K562 (cell line): ENCODE results near the gene AGPAT2. TPM values are rescaled to one million over a fixed set of nuclear protein-coding genes. Genes with fewer than 3 reads are reported as not detected.

Source experiments
- ATAC-seq: fragments of 200-7000 bp; cut with Tn5 transposase; 3 replicates; pipeline ENCODE4 v1.9.1; 2020; ENCODE audit warnings: moderate library complexity
- BruUV-seq: library from RNA; stranded (reverse); fragments of 400-500 nt; replicated peaks from 2 replicates; lab custom pipeline; 2021; lab: Mats Ljungman, UMichigan
- CTCF ChIA-PET: fragments of 300-600 bp; formaldehyde crosslinking; extraction: SDS; loops from one replicate; lab custom pipeline; 2021; ENCODE audit warnings: low intra/inter-chr PET ratio; lab: Yijun Ruan, JAX
- POLR2A ChIA-PET: fragments of 300-600, 350-650 bp; sonication (Branson Sonifier 250); formaldehyde crosslinking; extraction: SDS; loops from one replicate; lab custom pipeline; 2021; ENCODE audit warnings: antibody characterized with exemption, inconsistent platforms; lab: Yijun Ruan, JAX
- DNase-seq, 4 experiments: peaks; one replicate each; pipeline versions ENCODE4 v3.0.0 to v3.0.0-alpha.2; 2011 to 2018; ENCODE audit warnings: low spot score in 3 of 4, mixed read lengths in 3 of 4; ENCODE audit errors: extremely low read depth in 1 of 4
- FAIRE-seq: peaks from 2 replicates; lab custom pipeline; 2011; peaks lifted over from hg19 to GRCh38; lab: Jason Lieb, UNC
- H2AFZ ChIP-seq: 2 replicates; pipeline ENCODE4 v1.6.0; 2011; ENCODE audit warnings: low read depth, low read length, control low read depth, inconsistent platforms
- H3K27ac ChIP-seq: fragments of 200-600 bp; 3 replicates; pipeline ENCODE4 v1.8.0; 2011; ENCODE audit warnings: low read depth, mild to moderate bottlenecking, control low read depth, inconsistent platforms, low read length, moderate library complexity, mixed read lengths; ENCODE audit errors: extremely low read depth
- H3K27me3 ChIP-seq, 2 experiments: fragments of 300-600 bp in 1 of 2; 2 replicates in 1 of 2; 3 replicates in 1 of 2; pipeline versions ENCODE4 v1.6.0 to v1.8.0; 2011; ENCODE audit warnings: inconsistent platforms in 2 of 2, low read length in 2 of 2, mild to moderate bottlenecking in 1 of 2, mixed read lengths in 1 of 2, moderate library complexity in 1 of 2; ENCODE audit not compliant: control insufficient read depth in 2 of 2, insufficient read depth in 2 of 2
- H3K36me3 ChIP-seq: fragments of 300-600 bp; 3 replicates; pipeline ENCODE4 v1.8.0; 2011; ENCODE audit warnings: mild to moderate bottlenecking, low read length, inconsistent platforms; ENCODE audit not compliant: control insufficient read depth, insufficient read depth
- H3K4me1 ChIP-seq, 2 experiments: fragments of 200-600 bp in 1 of 2; replicated peaks in 1 of 2; 2 replicates in 1 of 2; 3 replicates in 1 of 2; pipeline versions ENCODE4 v1.5.1 to v1.8.0; 2011; ENCODE audit warnings: inconsistent platforms in 2 of 2, low read length in 2 of 2, mild to moderate bottlenecking in 1 of 2, mixed read lengths in 1 of 2, moderate library complexity in 1 of 2; ENCODE audit not compliant: control insufficient read depth in 2 of 2, insufficient read depth in 2 of 2
- H3K4me2 ChIP-seq: 2 replicates; pipeline ENCODE4 v1.6.1; 2011; ENCODE audit warnings: low read length, control low read depth, inconsistent platforms, mixed read lengths; ENCODE audit not compliant: insufficient read depth
- H3K4me3 ChIP-seq: fragments of 200-600 bp; sonication (generic), shearing (Covaris generic); 2 replicates; pipeline ENCODE4 v1.5.1; 2016; ENCODE audit warnings: control low read depth, inconsistent platforms
- H3K79me2 ChIP-seq: fragments of 200-600 bp; 3 replicates; pipeline ENCODE4 v1.8.0; 2011; ENCODE audit warnings: low read length, inconsistent platforms; ENCODE audit not compliant: control insufficient read depth, insufficient read depth
- H3K9ac ChIP-seq, 2 experiments: 2 replicates each; pipeline versions ENCODE4 v1.6.0 to v1.6.1; 2011; ENCODE audit warnings: low read depth in 2 of 2, low read length in 2 of 2, control low read depth in 1 of 2, inconsistent platforms in 1 of 2, mild to moderate bottlenecking in 1 of 2, mixed read lengths in 1 of 2; ENCODE audit not compliant: insufficient read depth in 1 of 2
- H3K9me1 ChIP-seq: one replicate; pipeline ENCODE4 v1.6.0; 2011; ENCODE audit warnings: inconsistent platforms, mild to moderate bottlenecking, low read length, moderate library complexity; ENCODE audit not compliant: control insufficient read depth, insufficient read depth
- H3K9me3 ChIP-seq: replicated peaks from 2 replicates; pipeline ENCODE4 v1.5.1; 2011; ENCODE audit warnings: low read depth, low read length, inconsistent platforms; ENCODE audit not compliant: control insufficient read depth, insufficient read depth
- H4K20me1 ChIP-seq: replicated peaks from 2 replicates; pipeline ENCODE4 v1.6.1; 2011; ENCODE audit warnings: low read length, inconsistent platforms, mixed read lengths; ENCODE audit not compliant: control insufficient read depth, insufficient read depth
- CBX3 ChIP-seq, 2 experiments: IDR thresholded peaks; 1 replicate in 1 of 2; 2 replicates in 1 of 2; pipeline ENCODE4 v1.6.1; 2012; ENCODE audit warnings: inconsistent platforms in 2 of 2, low read length in 2 of 2, borderline replicate concordance in 1 of 2, control low read depth in 1 of 2
- HNRNPL ChIP-seq: fragments of 200-400 bp; formaldehyde crosslinking; IDR thresholded peaks from 2 replicates; pipeline ENCODE4 v1.6.1; 2017; ENCODE audit warnings: low read depth, mild to moderate bottlenecking, low read length
- KDM1A ChIP-seq, 2 experiments: fragments of 450-650 bp; IDR thresholded peaks; 2 replicates each; pipeline ENCODE4 v1.6.1; 2016; ENCODE audit warnings: mild to moderate bottlenecking in 2 of 2
- OTX1 ChIP-seq: fragments of 450-650 bp; formaldehyde crosslinking; IDR thresholded peaks from 2 replicates; pipeline ENCODE4 v1.4.0; 2022; ENCODE audit warnings: mild to moderate bottlenecking
- TRIM28 ChIP-seq: fragments of 450-650 bp; IDR thresholded peaks from 2 replicates; pipeline ENCODE4 v1.6.1; 2017
- ZFP36 ChIP-seq: fragments of 150-350 bp; IDR thresholded peaks from 2 replicates; pipeline ENCODE4 v1.6.1; 2018; ENCODE audit warnings: low read length, low read depth; ENCODE audit not compliant: partially characterized antibody
- WGBS: fragments of 100-300 bp; shearing (Covaris generic); methylation state at CpG from one replicate; pipeline ENCODE4 v1.1.6; 2016; ENCODE audit warnings: low coverage, mixed read lengths; ENCODE audit not compliant: insufficient coverage; ENCODE audit errors: missing lambda C conversion rate; 5-methylcytosine and 5-hydroxymethylcytosine counted together
- in situ Hi-C: fragments of 300-500 bp; cut with MboI; formaldehyde crosslinking; loops from 4 replicates; pipeline ENCODE4 v1.15.0; 2018; ENCODE audit warnings: inconsistent platforms, mixed read lengths
- intact Hi-C: fragments of 100-400 bp; cut with micrococcal nuclease; formaldehyde crosslinking; loops from 2 replicates; pipeline ENCODE4 v1.14.2; 2022
- polyA plus RNA-seq, 8 experiments: library from polyadenylated mRNA; depleted of rRNA in 4 of 8; stranded (reverse) in 5 of 8; unstranded in 3 of 8; fragments of >200 nt; fragmentation: Nextera tagmentation in 2 of 8; fragmentation: Illumina TruSeq in 1 of 8; extraction: Ambion mirVana in 2 of 8; extraction: Trizol in 1 of 8; gene quantifications; 2 replicates each; pipeline versions ENCODE4 v1.2.1 to v1.2.3, GENCODE V29; 2011 to 2014; ENCODE audit warnings: inconsistent platforms in 1 of 8, missing spikeins in 1 of 8
- total RNA-seq, 7 experiments: library from RNA; depleted of rRNA in 6 of 7; stranded (reverse); fragments of >200 nt in 6 of 7; fragmentation: Illumina TruSeq in 2 of 7; extraction: Trizol in 2 of 7; gene quantifications; 2 replicates each; pipeline versions ENCODE4 v1.2.1 to v1.2.3, GENCODE V29; 2011 to 2021; ENCODE audit warnings: low replicate concordance in 1 of 7
- TF ChIP-seq, protein P1 (sequence below), 2 experiments: fragments of 450-650 bp; conservative IDR thresholded peaks; 2 replicates each; pipeline ENCODE4 v1.6.1; 2017; ENCODE audit warnings: mild to moderate bottlenecking in 2 of 2, moderate library complexity in 2 of 2
- TF ChIP-seq, protein P2 (sequence below): fragments of 450-650 bp; IDR thresholded peaks from 2 replicates; pipeline ENCODE4 v1.6.1; 2016; ENCODE audit warnings: low read depth

Gene AGPAT2
- total and polyA plus RNA-seq, 9 of the 15 experiments (the other 6 are each of a cell fraction or from before 2014, with no cell fraction given): 0.13 to 54.5 (median 23.9) TPM

DNA sequence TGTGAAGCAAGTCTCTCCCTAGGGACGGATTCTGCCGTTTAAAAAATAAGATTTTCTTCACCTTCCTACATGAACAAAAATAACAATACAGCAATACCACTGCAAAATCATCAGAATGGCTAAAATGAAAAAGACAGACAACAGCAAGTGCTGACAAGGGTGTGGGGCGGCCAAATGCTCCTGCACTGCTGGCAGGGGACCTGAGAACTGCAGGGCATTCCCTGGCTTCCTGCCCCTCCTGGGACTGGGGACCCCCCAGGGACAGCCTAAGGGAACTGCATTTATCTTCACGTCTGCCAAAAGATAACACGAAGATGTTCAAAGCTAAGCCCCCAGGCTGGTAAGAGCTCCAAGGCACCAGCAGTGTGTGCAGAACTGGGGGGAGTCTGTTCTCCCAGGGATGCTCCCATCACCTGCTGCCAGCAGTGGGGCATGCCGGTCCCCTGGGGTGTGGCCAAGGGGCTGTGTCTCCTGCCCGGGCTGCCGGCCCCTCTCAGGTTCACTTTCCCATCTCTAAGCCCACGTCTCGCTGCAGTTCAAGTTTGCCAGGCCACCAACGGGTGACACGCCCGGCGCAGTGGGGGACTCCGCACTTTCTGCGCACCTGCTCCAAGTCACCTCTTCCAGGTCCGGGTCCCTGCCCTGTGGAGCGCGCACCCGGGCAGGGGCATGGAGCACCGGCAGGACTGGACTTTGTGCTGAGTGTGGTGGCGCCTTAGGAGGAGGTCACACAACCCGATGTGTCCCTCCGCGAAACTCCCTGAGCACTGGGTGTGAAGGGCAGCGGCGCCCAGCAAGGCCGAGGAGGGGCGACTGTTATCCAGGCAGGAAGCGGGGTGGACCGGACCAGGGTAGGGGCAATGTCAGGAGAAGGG, 29.0 kb downstream of the AGPAT2 start:
- CTCF ChIA-PET: no interaction called here
- H3K4me3 ChIP-seq: no peak overlapping the region
- DNase-seq: no peak
- no peak overlapping the region for H3K4me2 ChIP-seq
- no peaks in the 10 kb centered on the region for H3K9me3 ChIP-seq
- intact Hi-C loops: no loop called here
- no peak overlapping the region for H3K27ac ChIP-seq
- H3K9me1 ChIP-seq: no peaks in the 10 kb centered on the region
- peak; percentile 37 for FAIRE-seq
- H3K27me3 ChIP-seq: no peaks in the 10 kb centered on the region
- H3K4me1 ChIP-seq: peaks cover 25 to 96% of the 10 kb centered on the region in 2 experiments
- in situ Hi-C loops: no loop called here
- POLR2A ChIA-PET: interaction anchor here (0.6 kb wide), 1 partner anchor 70 kb away, joined by 3 read pairs; no protein-coding TSS in a partner anchor
- no TSS peak for BruUV-seq
- H2AFZ ChIP-seq: no peak overlapping the region; the same call in 1 of the 2 replicates
- H3K79me2 ChIP-seq: peaks cover 13% of the 10 kb centered on the region
- H4K20me1 ChIP-seq: no peaks in the 10 kb centered on the region
- ATAC-seq: no peak
- 0 out of 4 replicates have a peak overlapping the region, but pooled peaks of 1 of the 2 experiments have one; percentile 58 for H3K9ac ChIP-seq
- H3K36me3 ChIP-seq: peaks cover 2% of the 10 kb centered on the region; the same call in 1 of the 3 replicates
- WGBS: 61% methylated on average over 26 of the region's 31 CpGs
- TF ChIP-seq TRIM28 (peak; percentile 80), CBX3 (IDR thresholded peaks at IDR 0.05; ENCODE audit: borderline replicate concordance in 1 of 2, low read length in 2 of 2) (0 out of 3 replicates have a peak, but pooled peaks of 1 of the 2 experiments have one; percentile 28), OTX1 (CRISPR knock-in tag) (no peak), KDM1A (IDR thresholded peaks at IDR 0.05) (0 out of 4 replicates have a peak, but pooled peaks of 1 of the 2 experiments have one; percentile 10), HNRNPL (0 out of 2 replicates have a peak, but pooled peaks have one; percentile 57), ZFP36 (peak; percentile 95)
- TF ChIP-seq, protein P1, sequence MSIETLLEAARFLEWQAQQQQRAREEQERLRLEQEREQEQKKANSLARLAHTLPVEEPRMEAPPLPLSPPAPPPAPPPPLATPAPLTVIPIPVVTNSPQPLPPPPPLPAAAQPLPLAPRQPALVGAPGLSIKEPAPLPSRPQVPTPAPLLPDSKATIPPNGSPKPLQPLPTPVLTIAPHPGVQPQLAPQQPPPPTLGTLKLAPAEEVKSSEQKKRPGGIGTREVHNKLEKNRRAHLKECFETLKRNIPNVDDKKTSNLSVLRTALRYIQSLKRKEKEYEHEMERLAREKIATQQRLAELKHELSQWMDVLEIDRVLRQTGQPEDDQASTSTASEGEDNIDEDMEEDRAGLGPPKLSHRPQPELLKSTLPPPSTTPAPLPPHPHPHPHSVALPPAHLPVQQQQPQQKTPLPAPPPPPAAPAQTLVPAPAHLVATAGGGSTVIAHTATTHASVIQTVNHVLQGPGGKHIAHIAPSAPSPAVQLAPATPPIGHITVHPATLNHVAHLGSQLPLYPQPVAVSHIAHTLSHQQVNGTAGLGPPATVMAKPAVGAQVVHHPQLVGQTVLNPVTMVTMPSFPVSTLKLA (conservative IDR thresholded peaks at IDR 0.05): no peak
- TF ChIP-seq, protein P2, sequence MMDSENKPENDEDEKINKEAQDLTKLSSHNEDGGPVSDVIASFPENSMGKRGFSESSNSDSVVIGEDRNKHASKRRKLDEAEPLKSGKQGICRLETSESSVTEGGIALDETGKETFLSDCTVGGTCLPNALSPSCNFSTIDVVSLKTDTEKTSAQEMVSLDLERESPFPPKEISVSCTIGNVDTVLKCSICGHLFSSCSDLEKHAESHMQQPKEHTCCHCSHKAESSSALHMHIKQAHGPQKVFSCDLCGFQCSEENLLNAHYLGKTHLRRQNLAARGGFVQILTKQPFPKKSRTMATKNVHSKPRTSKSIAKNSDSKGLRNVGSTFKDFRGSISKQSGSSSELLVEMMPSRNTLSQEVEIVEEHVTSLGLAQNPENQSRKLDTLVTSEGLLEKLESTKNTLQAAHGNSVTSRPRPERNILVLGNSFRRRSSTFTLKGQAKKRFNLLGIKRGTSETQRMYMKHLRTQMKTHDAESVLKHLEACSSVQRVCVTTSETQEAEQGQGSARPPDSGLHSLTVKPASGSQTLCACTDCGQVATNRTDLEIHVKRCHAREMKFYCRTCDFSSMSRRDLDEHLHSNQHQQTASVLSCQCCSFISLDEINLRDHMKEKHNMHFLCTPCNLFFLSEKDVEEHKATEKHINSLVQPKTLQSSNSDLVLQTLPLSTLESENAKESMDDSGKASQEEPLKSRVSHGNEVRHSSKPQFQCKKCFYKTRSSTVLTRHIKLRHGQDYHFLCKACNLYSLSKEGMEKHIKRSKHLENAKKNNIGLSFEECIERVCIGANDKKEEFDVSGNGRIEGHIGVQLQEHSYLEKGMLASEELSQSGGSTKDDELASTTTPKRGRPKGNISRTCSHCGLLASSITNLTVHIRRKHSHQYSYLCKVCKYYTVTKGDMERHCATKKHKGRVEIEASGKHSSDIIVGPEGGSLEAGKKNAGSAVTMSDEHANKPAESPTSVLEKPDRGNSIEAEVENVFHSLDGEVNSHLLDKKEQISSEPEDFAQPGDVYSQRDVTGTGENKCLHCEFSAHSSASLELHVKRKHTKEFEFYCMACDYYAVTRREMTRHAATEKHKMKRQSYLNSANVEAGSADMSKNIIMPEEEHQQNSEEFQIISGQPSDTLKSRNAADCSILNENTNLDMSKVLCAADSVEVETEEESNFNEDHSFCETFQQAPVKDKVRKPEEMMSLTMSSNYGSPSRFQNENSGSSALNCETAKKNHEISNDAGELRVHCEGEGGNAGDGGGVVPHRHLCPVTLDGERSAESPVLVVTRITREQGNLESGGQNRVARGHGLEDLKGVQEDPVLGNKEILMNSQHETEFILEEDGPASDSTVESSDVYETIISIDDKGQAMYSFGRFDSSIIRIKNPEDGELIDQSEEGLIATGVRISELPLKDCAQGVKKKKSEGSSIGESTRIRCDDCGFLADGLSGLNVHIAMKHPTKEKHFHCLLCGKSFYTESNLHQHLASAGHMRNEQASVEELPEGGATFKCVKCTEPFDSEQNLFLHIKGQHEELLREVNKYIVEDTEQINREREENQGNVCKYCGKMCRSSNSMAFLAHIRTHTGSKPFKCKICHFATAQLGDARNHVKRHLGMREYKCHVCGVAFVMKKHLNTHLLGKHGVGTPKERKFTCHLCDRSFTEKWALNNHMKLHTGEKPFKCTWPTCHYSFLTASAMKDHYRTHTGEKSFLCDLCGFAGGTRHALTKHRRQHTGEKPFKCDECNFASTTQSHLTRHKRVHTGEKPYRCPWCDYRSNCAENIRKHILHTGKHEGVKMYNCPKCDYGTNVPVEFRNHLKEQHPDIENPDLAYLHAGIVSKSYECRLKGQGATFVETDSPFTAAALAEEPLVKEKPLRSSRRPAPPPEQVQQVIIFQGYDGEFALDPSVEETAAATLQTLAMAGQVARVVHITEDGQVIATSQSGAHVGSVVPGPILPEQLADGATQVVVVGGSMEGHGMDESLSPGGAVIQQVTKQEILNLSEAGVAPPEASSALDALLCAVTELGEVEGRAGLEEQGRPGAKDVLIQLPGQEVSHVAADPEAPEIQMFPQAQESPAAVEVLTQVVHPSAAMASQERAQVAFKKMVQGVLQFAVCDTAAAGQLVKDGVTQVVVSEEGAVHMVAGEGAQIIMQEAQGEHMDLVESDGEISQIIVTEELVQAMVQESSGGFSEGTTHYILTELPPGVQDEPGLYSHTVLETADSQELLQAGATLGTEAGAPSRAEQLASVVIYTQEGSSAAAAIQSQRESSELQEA: peak; percentile 81
